ENCODE measurements around the gene SPACDR.
"Not testable (repeated sequence)": the region's sequence is repeated elsewhere in the genome, so short reads cannot be mapped to it uniquely, and the experiment has no call there.

SPACDR gene

DNA sequence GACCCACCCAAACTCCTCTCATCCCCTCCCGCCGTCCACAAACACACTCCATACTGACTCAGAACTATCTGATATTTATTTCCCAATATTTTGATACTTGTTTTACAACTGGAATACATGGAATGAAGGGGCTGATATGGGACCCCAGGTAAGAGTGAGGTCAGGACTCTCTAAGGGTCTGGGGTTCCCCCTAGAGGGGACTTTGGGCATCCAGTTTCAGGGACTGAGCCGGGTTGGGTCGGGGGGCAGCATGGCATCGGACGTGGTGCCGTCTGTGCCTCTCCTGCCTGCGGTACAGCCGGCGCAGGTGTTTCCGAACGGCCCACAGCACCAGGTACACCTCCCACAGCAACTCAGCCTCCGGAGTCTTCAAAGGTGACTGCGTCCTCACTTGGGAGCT lies 7.5 kb downstream of the SPACDR start:
- H3K9me3 ChIP-seq (ENCODE audit: control insufficient read depth, low read length), result no peaks in the 10 kb centered on the region
- H3K27me3 ChIP-seq (replicated peaks; ENCODE audit: control insufficient read depth, insufficient read depth, low read length), result no peaks in the 10 kb centered on the region
- no peak overlapping the region for H3K4me3 ChIP-seq (ENCODE audit: low read length)
- no peaks in the 10 kb centered on the region for H3K4me1 ChIP-seq (ENCODE audit: control insufficient read depth, insufficient read depth, low read length)
- H3K9ac ChIP-seq (ENCODE audit: low read length), result no peak overlapping the region
- no peaks in the 10 kb centered on the region for H3K36me3 ChIP-seq (ENCODE audit: control insufficient read depth, insufficient read depth, low read length, severe bottlenecking)
- no peak for DNase-seq (ENCODE audit: low read depth)

DNA sequence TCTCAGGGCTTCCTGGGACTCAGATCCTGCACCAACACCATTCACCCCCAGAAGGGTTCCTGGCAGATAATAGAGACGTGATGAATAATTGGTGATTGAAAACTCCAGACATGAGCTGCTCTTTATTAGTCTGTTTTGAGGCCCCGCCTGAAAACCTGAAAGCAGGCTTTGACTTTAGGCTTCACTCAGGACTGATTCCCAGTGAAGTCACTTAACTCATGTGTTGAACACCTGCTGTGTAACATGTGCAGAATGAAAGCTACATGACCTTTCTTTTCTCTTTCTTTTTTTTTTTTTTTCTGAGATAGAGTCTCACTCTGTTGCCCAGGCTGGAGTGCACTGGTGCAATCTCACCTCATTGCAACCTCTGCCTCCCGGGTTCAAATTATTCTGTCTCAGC lies 8.9 kb downstream of the SPACDR start:
- no peak for DNase-seq (ENCODE audit: low read depth)
- Histone ChIP-seq H3K36me3 (ENCODE audit: control insufficient read depth, insufficient read depth, low read length, severe bottlenecking) (no peaks in the 10 kb centered on the region), H3K4me1 (ENCODE audit: control insufficient read depth, insufficient read depth, low read length) (no peaks in the 10 kb centered on the region), H3K27me3 (replicated peaks; ENCODE audit: control insufficient read depth, insufficient read depth, low read length) (no peaks in the 10 kb centered on the region), H3K4me3 (ENCODE audit: low read length) (no peak overlapping the region), H3K9ac (ENCODE audit: low read length) (no peak overlapping the region), H3K9me3 (ENCODE audit: control insufficient read depth, low read length) (no peaks in the 10 kb centered on the region)

GRCh38 chr7:100453854-100454253 lies 10.2 kb downstream of the SPACDR start:
- not testable (repeated sequence) for H3K9me3 ChIP-seq (ENCODE audit: control insufficient read depth, low read length); H3K4me1 ChIP-seq (ENCODE audit: control insufficient read depth, insufficient read depth, low read length); H3K27me3 ChIP-seq (replicated peaks; ENCODE audit: control insufficient read depth, insufficient read depth, low read length); DNase-seq (ENCODE audit: low read depth); H3K36me3 ChIP-seq (ENCODE audit: control insufficient read depth, insufficient read depth, low read length, severe bottlenecking); H3K4me3 ChIP-seq (ENCODE audit: low read length); H3K9ac ChIP-seq (ENCODE audit: low read length)

DNA sequence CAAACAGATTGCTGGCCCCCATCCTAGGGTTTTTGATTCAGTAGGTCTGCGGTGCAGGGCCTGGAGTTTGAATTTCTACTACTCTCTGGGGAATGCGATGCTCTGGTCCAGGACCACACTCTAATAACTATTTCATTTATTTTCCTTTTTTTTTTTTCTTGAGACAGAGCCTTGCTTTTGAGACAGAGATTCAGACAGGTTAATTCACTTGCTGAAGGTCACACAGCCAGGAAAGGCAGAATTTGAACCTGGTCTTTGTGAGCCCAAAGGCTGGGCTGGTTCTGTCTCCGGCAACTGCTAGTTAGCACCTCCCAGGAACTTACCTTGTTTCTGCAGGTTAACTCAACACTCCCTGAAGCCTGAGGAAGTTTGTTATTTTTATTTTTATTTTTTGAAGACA lies 11.5 kb downstream of the SPACDR start:
- Histone ChIP-seq H3K9ac (ENCODE audit: low read length) (no peak overlapping the region), H3K36me3 (ENCODE audit: control insufficient read depth, insufficient read depth, low read length, severe bottlenecking) (no peaks in the 10 kb centered on the region), H3K4me3 (ENCODE audit: low read length) (no peak overlapping the region), H3K27me3 (replicated peaks; ENCODE audit: control insufficient read depth, insufficient read depth, low read length) (no peaks in the 10 kb centered on the region), H3K9me3 (ENCODE audit: control insufficient read depth, low read length) (no peaks in the 10 kb centered on the region), H3K4me1 (ENCODE audit: control insufficient read depth, insufficient read depth, low read length) (no peaks in the 10 kb centered on the region)
- no peak for DNase-seq (ENCODE audit: low read depth)

- Histone ChIP-seq H3K4me3 (ENCODE audit: low read length) (no peak overlapping the region), H3K9me3 (ENCODE audit: control insufficient read depth, low read length) (no peaks in the 10 kb centered on the region), H3K9ac (ENCODE audit: low read length) (no peak overlapping the region), H3K27me3 (replicated peaks; ENCODE audit: control insufficient read depth, insufficient read depth, low read length) (no peaks in the 10 kb centered on the region), H3K36me3 (ENCODE audit: control insufficient read depth, insufficient read depth, low read length, severe bottlenecking) (no peaks in the 10 kb centered on the region), H3K4me1 (ENCODE audit: control insufficient read depth, insufficient read depth, low read length) (peaks cover 14% of the 10 kb centered on the region)
- no peak for DNase-seq (ENCODE audit: low read depth)
These were observed 14.8 kb downstream of the SPACDR start for GRCh38 chr7:100449190-100449795.

GRCh38 chr7:100447363-100447762 lies 16.7 kb downstream of the SPACDR start:
- H3K36me3 ChIP-seq (ENCODE audit: control insufficient read depth, insufficient read depth, low read length, severe bottlenecking); H3K27me3 ChIP-seq (replicated peaks; ENCODE audit: control insufficient read depth, insufficient read depth, low read length); H3K4me3 ChIP-seq (ENCODE audit: low read length); H3K9ac ChIP-seq (ENCODE audit: low read length); H3K9me3 ChIP-seq (ENCODE audit: control insufficient read depth, low read length); DNase-seq (ENCODE audit: low read depth): not testable (repeated sequence)
- H3K4me1 ChIP-seq (ENCODE audit: control insufficient read depth, insufficient read depth, low read length), result peaks cover 16% of the 10 kb centered on the region

- peaks cover 16% of the 10 kb centered on the region for H3K4me1 ChIP-seq (ENCODE audit: control insufficient read depth, insufficient read depth, low read length)
- no peaks in the 10 kb centered on the region for H3K36me3 ChIP-seq (ENCODE audit: control insufficient read depth, insufficient read depth, low read length, severe bottlenecking)
- DNase-seq (ENCODE audit: low read depth), result peak; percentile 54
These were observed 18.0 kb downstream of the SPACDR start for GRCh38 chr7:100446040-100446439.

DNA sequence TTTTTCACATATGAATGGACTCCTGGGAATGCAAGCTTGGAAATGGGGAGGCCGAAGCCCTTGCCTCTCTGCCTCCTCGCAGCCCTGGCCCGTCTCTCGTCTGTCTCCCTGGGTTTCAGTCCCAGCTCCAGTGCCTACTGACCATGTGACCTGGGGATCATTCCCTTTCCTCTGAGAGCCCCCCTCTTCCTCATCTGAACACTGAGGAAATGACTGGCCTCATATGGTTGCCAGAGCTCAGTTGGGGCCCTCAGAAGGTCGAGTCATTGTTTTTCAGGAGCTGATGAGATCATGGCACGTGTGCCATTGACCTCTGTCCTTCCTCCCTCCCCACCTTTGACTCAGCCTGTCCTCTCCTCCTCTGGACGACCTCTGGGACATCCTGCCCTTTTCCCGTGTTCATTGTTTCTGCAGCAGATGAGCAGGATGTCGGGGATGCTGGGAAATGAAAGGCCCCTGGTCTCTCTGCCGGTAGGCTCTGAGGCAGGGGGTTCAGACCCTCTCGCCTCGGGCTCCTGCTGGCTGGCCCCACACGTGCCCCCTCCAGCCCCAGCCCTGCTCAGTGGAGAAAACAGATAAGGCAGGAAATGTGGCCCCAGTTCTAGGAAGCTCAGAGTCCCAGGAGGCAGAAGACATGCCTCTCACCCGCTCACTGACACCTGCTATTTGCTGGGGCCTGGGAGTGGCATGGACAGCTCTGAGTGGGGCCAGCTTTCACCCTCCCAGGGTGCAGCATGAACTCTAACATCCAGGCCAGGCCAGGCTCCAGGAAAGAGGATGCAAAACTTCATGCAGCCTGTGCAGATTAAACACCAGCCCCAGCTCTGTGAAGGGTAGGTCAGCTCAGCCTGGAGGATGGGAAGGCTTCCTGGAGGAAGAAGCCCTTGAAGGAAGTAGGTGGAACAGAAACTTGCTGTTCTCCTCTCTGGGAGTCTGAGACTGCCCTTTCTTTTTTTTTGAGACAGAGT lies 19.5 kb downstream of the SPACDR start:
- Histone ChIP-seq H3K4me1 (ENCODE audit: control insufficient read depth, insufficient read depth, low read length) (peaks cover 16% of the 10 kb centered on the region), H3K9me3 (ENCODE audit: control insufficient read depth, low read length) (no peaks in the 10 kb centered on the region), H3K27me3 (replicated peaks; ENCODE audit: control insufficient read depth, insufficient read depth, low read length) (no peaks in the 10 kb centered on the region), H3K4me3 (ENCODE audit: low read length) (no peak overlapping the region), H3K36me3 (ENCODE audit: control insufficient read depth, insufficient read depth, low read length, severe bottlenecking) (no peaks in the 10 kb centered on the region), H3K9ac (ENCODE audit: low read length) (no peak overlapping the region)
- no peak for DNase-seq (ENCODE audit: low read depth)

More at GRCh38 chr7:100446040-100446439, 18.0 kb downstream of the SPACDR start:
- H3K9me3 ChIP-seq (ENCODE audit: control insufficient read depth, low read length), result no peaks in the 10 kb centered on the region
- H3K27me3 ChIP-seq (replicated peaks; ENCODE audit: control insufficient read depth, insufficient read depth, low read length), result no peaks in the 10 kb centered on the region
- H3K9ac ChIP-seq (ENCODE audit: low read length), result no peak overlapping the region
- H3K4me3 ChIP-seq (ENCODE audit: low read length), result no peak overlapping the region

GRCh38 chr7:100443096-100443840 lies 20.8 kb downstream of the SPACDR start:
- no peak overlapping the region for H3K9ac ChIP-seq (ENCODE audit: low read length)
- H3K36me3 ChIP-seq (ENCODE audit: control insufficient read depth, insufficient read depth, low read length, severe bottlenecking), result no peaks in the 10 kb centered on the region
- no peak overlapping the region for H3K4me3 ChIP-seq (ENCODE audit: low read length)
- no peaks in the 10 kb centered on the region for H3K27me3 ChIP-seq (replicated peaks; ENCODE audit: control insufficient read depth, insufficient read depth, low read length)
- H3K4me1 ChIP-seq (ENCODE audit: control insufficient read depth, insufficient read depth, low read length), result peaks cover 16% of the 10 kb centered on the region
- no peaks in the 10 kb centered on the region for H3K9me3 ChIP-seq (ENCODE audit: control insufficient read depth, low read length)
- DNase-seq (ENCODE audit: low read depth), result no peak

DNA sequence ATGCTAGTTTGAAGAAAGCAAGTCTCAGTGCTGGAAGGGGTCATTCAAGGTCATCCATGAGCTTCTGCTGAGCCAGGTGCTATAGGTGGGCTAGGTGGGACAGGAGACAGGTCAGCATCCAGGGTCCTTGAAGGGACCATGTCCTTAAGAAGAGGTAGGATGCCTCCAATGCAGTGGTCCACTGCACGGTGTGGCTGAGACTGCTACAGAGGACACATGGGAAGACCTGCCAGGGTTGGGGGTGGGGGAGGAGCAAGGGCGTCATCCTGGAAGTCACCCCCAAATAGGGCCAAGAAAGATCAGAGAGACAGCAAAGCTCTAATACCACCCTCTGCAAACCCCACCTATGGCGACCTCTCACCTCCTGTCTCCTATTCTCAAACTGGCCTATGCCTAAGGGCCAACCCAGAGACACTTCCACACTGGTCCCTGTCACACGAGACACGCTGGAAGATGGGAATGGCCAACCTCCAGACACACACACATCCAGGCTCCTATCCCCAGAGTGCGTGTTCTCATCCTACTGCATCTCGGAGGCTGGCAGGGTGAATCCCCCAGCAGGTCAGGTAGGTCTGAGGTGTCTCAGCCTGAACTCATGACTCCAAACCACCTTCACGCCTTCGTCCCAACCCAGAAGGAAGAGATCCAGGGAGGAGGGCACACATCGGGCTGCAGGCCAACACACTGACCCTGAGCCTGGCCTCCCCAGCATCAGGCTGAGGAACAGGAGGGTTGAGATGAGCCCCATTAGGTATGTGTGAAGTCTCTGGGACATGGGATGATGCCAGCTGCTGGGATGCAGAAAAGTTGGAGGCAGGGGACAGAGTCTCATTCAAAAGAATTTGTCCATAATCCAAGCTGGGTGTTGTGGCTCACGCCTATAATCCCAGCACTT lies 22.2 kb downstream of the SPACDR start:
- no peak for DNase-seq (ENCODE audit: low read depth)
- no peak overlapping the region for H3K4me3 ChIP-seq (ENCODE audit: low read length)

More for the DNA sequence above, 22.2 kb downstream of the SPACDR start:
- H3K36me3 ChIP-seq (ENCODE audit: control insufficient read depth, insufficient read depth, low read length, severe bottlenecking), result no peaks in the 10 kb centered on the region
- H3K9ac ChIP-seq (ENCODE audit: low read length), result no peak overlapping the region
- H3K27me3 ChIP-seq (replicated peaks; ENCODE audit: control insufficient read depth, insufficient read depth, low read length), result no peaks in the 10 kb centered on the region
- H3K4me1 ChIP-seq (ENCODE audit: control insufficient read depth, insufficient read depth, low read length), result peaks cover 16% of the 10 kb centered on the region
- H3K9me3 ChIP-seq (ENCODE audit: control insufficient read depth, low read length), result no peaks in the 10 kb centered on the region

Measured in adipocyte (in vitro differentiated cells).